ENCODE results near the gene RAP1GAP2. TPM values are rescaled to one million over a fixed set of nuclear protein-coding genes. Genes with fewer than 3 reads are reported as not detected.

Gene RAP1GAP2
- polyA plus RNA-seq, 1 experiment, result 4.8 TPM

- no peak for DNase-seq (ENCODE audit: low read depth)
- TF ChIP-seq CTCF (IDR thresholded peaks at IDR 0.05; ENCODE audit: insufficient read depth, low read depth, low read length), result no peak
- H3K4me3 ChIP-seq (ENCODE audit: low read depth, low read length), result peak overlapping the region; percentile 67
- POLR2A ChIA-PET, result no interaction called here
- no peaks in the 10 kb centered on the region for H3K36me3 ChIP-seq (ENCODE audit: control insufficient read depth, insufficient read depth, low read length)
- no peaks in the 10 kb centered on the region; the same call in 1 of the 2 replicates for H3K27me3 ChIP-seq (ENCODE audit: control insufficient read depth, insufficient read depth, low read length)
- CTCF ChIA-PET, result interaction anchor here (1.8 to 2.8 kb wide), 2 partner anchors 77 to 159 kb away, joined by 10 to 16 read pairs; no protein-coding TSS in a partner anchor
Measured at GRCh38 chr17:2852729-2853282, 56.6 kb downstream of the RAP1GAP2 start.

DNA sequence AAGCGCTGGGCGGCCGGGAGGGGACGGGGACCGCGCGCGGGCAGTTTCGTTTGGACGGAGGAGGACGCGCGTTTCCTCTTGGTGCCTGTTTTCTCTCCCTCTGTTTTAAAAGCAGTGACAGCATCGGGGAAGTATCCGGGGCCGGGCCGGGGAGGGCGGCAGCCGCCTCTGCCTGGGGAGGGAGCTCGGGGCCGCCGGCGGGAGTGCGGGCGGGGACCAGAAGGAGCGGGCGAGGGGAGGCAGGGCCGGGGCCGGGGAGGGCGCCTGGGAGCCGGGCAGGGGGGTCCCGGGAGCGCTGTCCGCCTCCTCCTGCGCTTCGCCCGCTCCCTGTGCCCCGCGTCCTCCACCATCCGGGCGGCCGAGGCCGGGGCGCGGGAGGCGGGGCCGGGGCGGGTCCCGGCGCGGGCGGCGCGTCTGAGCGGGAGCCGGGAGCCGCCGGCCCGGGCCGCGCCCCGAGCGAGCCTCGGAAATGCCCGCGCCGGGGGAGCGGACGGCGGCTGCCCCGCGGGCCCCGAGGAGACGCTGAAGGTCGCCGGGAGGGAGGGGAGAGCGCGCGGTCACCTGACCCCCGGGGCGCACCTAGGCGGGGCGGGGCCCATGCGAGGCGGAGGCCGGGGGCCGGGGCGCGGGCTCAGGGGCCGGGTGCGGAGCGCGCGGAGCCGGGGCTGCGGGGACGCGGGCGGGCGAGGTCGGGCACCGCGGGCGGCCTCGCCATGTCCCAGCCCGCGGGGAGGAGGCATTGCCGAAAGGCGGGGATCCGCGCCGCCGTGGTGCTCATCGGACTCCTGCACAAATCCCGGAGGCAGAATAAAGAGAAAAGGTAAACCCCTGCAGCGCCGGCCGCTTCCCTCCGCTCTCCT is 57.3 kb downstream of the RAP1GAP2 start:
- ChIA-PET CTCF (interaction anchor here (0.6 to 2.8 kb wide), 4 partner anchors 77 to 920 kb away, joined by 3 to 16 read pairs (median 8); no protein-coding TSS in a partner anchor), POLR2A (no interaction called here)
- H3K27me3 ChIP-seq (ENCODE audit: control insufficient read depth, insufficient read depth, low read length), result no peaks in the 10 kb centered on the region; the same call in 1 of the 2 replicates
- TF ChIP-seq CTCF (IDR thresholded peaks at IDR 0.05; ENCODE audit: insufficient read depth, low read depth, low read length), result no peak
- peak overlapping the region; percentile 67 for H3K4me3 ChIP-seq (ENCODE audit: low read depth, low read length)
- no peak for DNase-seq (ENCODE audit: low read depth)
- no peaks in the 10 kb centered on the region for H3K36me3 ChIP-seq (ENCODE audit: control insufficient read depth, insufficient read depth, low read length)

GRCh38 chr17:2854143-2855055 is 58.2 kb downstream of the RAP1GAP2 start:
- no peak for DNase-seq (ENCODE audit: low read depth)
- ChIA-PET POLR2A (no interaction called here), CTCF (interaction anchor here (0.8 to 1.6 kb wide), 3 partner anchors 9 to 158 kb away, joined by 3 to 7 read pairs (median 4); no protein-coding TSS in a partner anchor)

DNA sequence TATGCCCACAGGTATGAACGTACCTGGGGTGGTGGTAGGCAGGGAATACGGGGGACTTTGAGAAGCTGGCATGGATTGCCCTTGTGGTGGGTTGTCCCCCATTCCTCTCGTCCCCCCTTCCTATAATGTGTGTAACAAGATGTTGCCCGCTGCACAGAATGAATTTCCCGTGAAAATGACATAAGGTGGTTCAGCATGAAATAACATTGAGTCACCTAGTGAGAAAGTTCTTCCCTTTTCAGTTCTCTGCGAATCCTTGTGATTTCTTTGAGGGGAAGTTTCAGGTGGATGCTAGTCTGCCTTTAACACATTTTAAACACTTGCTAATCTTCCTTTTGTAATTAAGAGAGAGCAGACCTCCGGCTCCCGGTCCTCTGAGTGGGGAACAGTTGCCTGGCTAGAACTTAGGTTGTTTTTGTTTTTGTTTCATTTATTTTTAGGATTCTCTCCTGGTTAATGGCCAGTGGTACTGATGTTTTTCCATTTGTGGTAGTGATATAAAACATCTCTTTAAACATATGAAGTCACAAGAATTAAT is 58.9 kb downstream of the RAP1GAP2 start:
- Histone ChIP-seq H3K27me3 (ENCODE audit: control insufficient read depth, insufficient read depth, low read length) (no peaks in the 10 kb centered on the region; the same call in 1 of the 2 replicates), H3K36me3 (ENCODE audit: control insufficient read depth, insufficient read depth, low read length) (no peaks in the 10 kb centered on the region), H3K4me3 (ENCODE audit: low read depth, low read length) (peak overlapping the region; percentile 67)
- POLR2A ChIA-PET, result no interaction called here
- CTCF ChIA-PET, result interaction anchor here (0.8 to 1.6 kb wide), 4 partner anchors 8 to 158 kb away, joined by 3 to 7 read pairs (median 4); no protein-coding TSS in a partner anchor
- no peak for TF ChIP-seq CTCF (IDR thresholded peaks at IDR 0.05; ENCODE audit: insufficient read depth, low read depth, low read length)
- no peak for DNase-seq (ENCODE audit: low read depth)

More at GRCh38 chr17:2854143-2855055, 58.2 kb downstream of the RAP1GAP2 start:
- TF ChIP-seq CTCF (IDR thresholded peaks at IDR 0.05; ENCODE audit: insufficient read depth, low read depth, low read length), result no peak
- Histone ChIP-seq H3K27me3 (ENCODE audit: control insufficient read depth, insufficient read depth, low read length) (no peaks in the 10 kb centered on the region; the same call in 1 of the 2 replicates), H3K4me3 (ENCODE audit: low read depth, low read length) (peak overlapping the region; percentile 67), H3K36me3 (ENCODE audit: control insufficient read depth, insufficient read depth, low read length) (no peaks in the 10 kb centered on the region)
